Thyroid gland (tissue), 4 donors: Measurements from ENCODE around the gene DISC1.

ENCODE experiments used
- POLR2A ChIP-seq, 2 donors: fragments of 450-650 bp; IDR thresholded peaks; one replicate each; pipeline ENCODE4 v1.6.1; 2017; ENCODE audit warnings: antibody characterized with exemption in 2 of 2, mild to moderate bottlenecking in 2 of 2, moderate library complexity in 1 of 2
- TF ChIP-seq, protein P1 (sequence below), 6 experiments: fragments of 200-600 bp in 3 of 6; fragments of 450-650 bp in 3 of 6; sonication (generic) in 3 of 6; IDR thresholded peaks; one replicate each; pipeline ENCODE4 v1.5.1; 2016 to 2019; ENCODE audit warnings: antibody characterized with exemption in 6 of 6, mild to moderate bottlenecking in 2 of 6, inconsistent platforms in 1 of 6, moderate library complexity in 1 of 6

DNA sequence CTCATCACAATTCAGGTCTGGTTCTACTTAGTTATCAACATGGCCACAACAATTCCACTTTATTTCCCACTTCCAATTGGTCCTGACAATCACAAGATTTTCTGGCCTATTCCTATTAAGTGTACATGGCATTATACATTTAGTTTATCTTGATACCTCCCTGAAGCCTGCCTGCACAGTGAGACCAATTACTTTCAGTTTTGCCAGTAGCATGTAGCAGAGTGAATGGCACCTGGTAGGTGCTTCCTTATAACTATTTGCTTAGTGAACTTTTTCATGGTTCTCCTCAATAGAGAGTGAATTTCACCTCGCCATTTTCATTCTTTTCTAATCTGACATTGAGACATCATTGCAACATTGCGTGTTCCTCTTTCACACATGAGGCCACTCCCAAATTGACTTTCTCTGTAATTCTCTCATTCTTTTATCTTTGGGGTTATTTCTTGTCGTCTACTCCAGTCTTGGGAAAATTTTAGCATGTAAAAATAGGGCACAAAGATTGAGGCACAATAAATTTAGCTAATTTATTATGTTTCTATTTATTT, 124.3 kb downstream of the DISC1 start:
- TF ChIP-seq, protein P1, sequence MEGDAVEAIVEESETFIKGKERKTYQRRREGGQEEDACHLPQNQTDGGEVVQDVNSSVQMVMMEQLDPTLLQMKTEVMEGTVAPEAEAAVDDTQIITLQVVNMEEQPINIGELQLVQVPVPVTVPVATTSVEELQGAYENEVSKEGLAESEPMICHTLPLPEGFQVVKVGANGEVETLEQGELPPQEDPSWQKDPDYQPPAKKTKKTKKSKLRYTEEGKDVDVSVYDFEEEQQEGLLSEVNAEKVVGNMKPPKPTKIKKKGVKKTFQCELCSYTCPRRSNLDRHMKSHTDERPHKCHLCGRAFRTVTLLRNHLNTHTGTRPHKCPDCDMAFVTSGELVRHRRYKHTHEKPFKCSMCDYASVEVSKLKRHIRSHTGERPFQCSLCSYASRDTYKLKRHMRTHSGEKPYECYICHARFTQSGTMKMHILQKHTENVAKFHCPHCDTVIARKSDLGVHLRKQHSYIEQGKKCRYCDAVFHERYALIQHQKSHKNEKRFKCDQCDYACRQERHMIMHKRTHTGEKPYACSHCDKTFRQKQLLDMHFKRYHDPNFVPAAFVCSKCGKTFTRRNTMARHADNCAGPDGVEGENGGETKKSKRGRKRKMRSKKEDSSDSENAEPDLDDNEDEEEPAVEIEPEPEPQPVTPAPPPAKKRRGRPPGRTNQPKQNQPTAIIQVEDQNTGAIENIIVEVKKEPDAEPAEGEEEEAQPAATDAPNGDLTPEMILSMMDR (IDR thresholded peaks at IDR 0.05) = no peak
- no peak for TF ChIP-seq POLR2A (IDR thresholded peaks at IDR 0.05)
